Measurements from ENCODE around the gene C9orf43. TPM values are rescaled to one million over a fixed set of nuclear protein-coding genes. Genes with fewer than 3 reads are reported as not detected.

Gene C9orf43
- total and polyA plus RNA-seq, 12 donors: 0.65 to 5.1 (median 1.8) TPM

DNA sequence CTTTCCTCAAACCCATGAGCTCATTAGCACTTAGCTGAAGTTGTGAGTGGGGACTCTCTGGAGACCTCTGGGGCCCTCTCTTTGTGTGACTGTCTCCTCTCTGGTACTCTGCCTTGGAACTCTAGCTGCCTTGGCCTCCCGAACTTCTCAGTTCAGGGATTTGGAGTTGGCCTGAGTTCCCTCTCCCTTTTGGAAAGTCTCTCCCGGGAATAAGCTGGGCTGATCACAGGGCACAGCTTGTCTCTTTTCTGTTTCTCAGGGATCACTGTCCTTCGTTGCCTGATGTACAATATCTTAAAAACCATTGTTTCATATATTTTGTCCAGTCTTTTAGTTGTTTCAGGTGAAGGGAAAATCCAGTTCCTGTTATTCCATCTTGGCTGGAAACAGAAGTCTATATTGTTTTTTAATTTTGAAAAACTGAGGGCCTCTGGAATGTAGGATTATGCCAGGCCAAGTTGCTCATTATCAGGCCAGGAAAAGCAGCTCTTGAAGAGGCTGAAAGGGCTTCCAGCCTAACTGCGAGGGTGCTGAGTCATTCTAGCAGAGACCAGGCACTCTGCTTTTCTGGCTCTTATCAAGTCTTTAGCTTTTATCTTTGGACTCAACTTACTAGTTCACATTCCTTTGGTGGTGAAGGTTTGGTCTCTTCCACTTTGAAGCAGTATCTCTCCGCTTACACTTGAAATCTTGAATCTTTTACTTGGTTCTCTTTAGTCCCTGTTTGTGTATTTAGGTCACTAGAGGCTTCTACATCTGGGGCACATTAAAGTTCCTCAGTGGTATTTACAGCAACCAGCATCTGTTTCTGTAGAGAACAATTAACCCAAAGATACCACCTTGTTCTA lies 44.6 kb downstream of the C9orf43 start:
- peak overlapping the region; percentile 76 to 88 (median 85) for H3K27ac ChIP-seq
- peaks cover 5 to 28% of the 10 kb centered on the region in 2 donors for H3K4me1 ChIP-seq (replicated peaks in 1 of 2)
- TF ChIP-seq, protein P1, sequence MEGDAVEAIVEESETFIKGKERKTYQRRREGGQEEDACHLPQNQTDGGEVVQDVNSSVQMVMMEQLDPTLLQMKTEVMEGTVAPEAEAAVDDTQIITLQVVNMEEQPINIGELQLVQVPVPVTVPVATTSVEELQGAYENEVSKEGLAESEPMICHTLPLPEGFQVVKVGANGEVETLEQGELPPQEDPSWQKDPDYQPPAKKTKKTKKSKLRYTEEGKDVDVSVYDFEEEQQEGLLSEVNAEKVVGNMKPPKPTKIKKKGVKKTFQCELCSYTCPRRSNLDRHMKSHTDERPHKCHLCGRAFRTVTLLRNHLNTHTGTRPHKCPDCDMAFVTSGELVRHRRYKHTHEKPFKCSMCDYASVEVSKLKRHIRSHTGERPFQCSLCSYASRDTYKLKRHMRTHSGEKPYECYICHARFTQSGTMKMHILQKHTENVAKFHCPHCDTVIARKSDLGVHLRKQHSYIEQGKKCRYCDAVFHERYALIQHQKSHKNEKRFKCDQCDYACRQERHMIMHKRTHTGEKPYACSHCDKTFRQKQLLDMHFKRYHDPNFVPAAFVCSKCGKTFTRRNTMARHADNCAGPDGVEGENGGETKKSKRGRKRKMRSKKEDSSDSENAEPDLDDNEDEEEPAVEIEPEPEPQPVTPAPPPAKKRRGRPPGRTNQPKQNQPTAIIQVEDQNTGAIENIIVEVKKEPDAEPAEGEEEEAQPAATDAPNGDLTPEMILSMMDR (IDR thresholded peaks at IDR 0.05): no peak
- peak in 1 of 2 donors; percentile 17 for TF ChIP-seq POLR2A (IDR thresholded peaks at IDR 0.05)
- H3K27me3 ChIP-seq: no peaks in the 10 kb centered on the region
- no peaks in the 10 kb centered on the region for H3K9me3 ChIP-seq (replicated peaks in 1 of 3)
- peak; percentile 39 to 89 (median 84) for DNase-seq
- intact Hi-C loops (cut with DNase I): no loop called here
- WGBS, 4 donors: 32 to 40% (median 37%) methylated on average over 5 of the region's 5 CpGs
- H3K4me3 ChIP-seq: no peak overlapping the region
- no peaks in the 10 kb centered on the region for H3K36me3 ChIP-seq (replicated peaks in 1 of 2)

DNA sequence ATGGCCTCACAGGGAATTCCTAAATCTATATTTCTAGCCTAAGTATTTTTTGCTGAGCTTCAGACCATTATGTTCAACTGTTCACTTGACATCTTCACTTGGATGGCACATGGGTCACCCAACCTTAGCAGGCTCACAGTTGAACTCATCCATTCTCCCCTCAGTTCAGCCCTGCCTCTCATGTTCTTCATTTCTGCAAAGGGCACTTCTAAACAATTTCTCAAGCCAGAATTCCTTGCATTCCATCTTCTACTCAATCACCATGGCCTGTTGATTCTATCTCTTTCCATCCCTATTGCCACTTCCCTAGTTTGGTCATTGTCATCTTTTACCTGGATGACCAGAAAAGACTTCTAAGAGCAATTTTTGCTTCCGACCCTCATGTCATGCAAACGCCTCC lies 45.7 kb downstream of the C9orf43 start:
- WGBS, 4 donors: 97 to 98% (median 98%) methylated on average over 2 of the region's 2 CpGs
- Histone ChIP-seq H3K9me3 (replicated peaks in 1 of 3) (no peaks in the 10 kb centered on the region), H3K4me1 (replicated peaks in 1 of 2) (peaks cover 5 to 28% of the 10 kb centered on the region in 2 donors)

DNA sequence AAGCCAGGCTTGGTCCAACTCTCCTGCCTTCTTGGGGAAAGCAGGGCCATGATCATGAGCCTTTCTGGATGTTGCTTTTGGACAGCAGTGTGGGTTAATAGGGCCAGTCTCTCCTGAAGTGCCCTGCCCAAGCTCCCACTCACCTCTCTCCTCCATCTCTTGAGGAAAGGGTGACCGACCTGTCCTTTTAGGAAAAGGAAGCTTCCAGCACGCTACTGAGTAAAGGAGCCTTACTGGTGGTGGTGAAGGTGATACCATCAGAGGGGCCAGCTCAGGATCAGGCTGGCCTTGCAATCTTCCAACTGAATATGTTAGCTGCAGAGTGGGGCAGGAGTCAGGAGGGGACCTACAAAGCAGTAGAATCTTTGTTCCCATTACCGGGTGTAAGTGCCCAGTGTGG lies 50.7 kb downstream of the C9orf43 start:
- no peaks in the 10 kb centered on the region for H3K27me3 ChIP-seq
- TF ChIP-seq, protein P1 (IDR thresholded peaks at IDR 0.05): no peak
- no peak for TF ChIP-seq POLR2A (IDR thresholded peaks at IDR 0.05)
- DNase-seq: peak in 1 of 7 donors; percentile 9
- H3K27ac ChIP-seq: no peak overlapping the region
- 85 to 98% (median 96%) methylated on average over 2 to 3 of the region's 3 CpGs for WGBS, 4 donors
- peaks cover 6 to 7% of the 10 kb centered on the region in 2 donors for H3K4me1 ChIP-seq (replicated peaks in 1 of 2)
- no peak overlapping the region for H3K4me3 ChIP-seq
- intact Hi-C loops (cut with DNase I): no loop called here
- H3K36me3 ChIP-seq (replicated peaks in 1 of 2): no peaks in the 10 kb centered on the region
- no peaks in the 10 kb centered on the region for H3K9me3 ChIP-seq (replicated peaks in 1 of 3)

More for the DNA sequence above, 45.7 kb downstream of the C9orf43 start:
- TF ChIP-seq, protein P1 (IDR thresholded peaks at IDR 0.05): no peak
- no peak for TF ChIP-seq POLR2A (IDR thresholded peaks at IDR 0.05)
- no peak for DNase-seq
- no peaks in the 10 kb centered on the region for H3K36me3 ChIP-seq (replicated peaks in 1 of 2)
- intact Hi-C loops (cut with DNase I): no loop called here
- H3K27me3 ChIP-seq: no peaks in the 10 kb centered on the region
- no peak overlapping the region for H3K4me3 ChIP-seq
- H3K27ac ChIP-seq: peak overlapping the region in 3 of 5 donors; percentile 76 to 88 (median 85)

GRCh38 chr9:113461943-113462342 lies 51.4 kb downstream of the C9orf43 start:
- Histone ChIP-seq H3K27ac (no peak overlapping the region), H3K4me3 (no peak overlapping the region), H3K9me3 (replicated peaks in 1 of 3) (no peaks in the 10 kb centered on the region), H3K4me1 (replicated peaks in 1 of 2) (peaks cover 0 to 7% of the 10 kb centered on the region in 2 donors), H3K27me3 (no peaks in the 10 kb centered on the region), H3K36me3 (replicated peaks in 1 of 2) (no peaks in the 10 kb centered on the region)
- WGBS, 4 donors: 84 to 97% (median 96%) methylated on average over 4 of the region's 4 CpGs
- peak in 1 of 7 donors; percentile 10 for DNase-seq
- intact Hi-C loops (cut with DNase I): no loop called here
- no peak for TF ChIP-seq POLR2A (IDR thresholded peaks at IDR 0.05)
- TF ChIP-seq, protein P1 (IDR thresholded peaks at IDR 0.05): no peak
